Sigmoid colon (tissue), 7 donors: ENCODE measurements around the gene ZNF774. TPM values are rescaled to one million over a fixed set of nuclear protein-coding genes. Genes with fewer than 3 reads are reported as not detected.

Experiments used
- DNase-seq: peaks from one replicate; pipeline ENCODE4 v3.0.0-alpha.2; 2019
- H3K27ac ChIP-seq, 4 donors: fragments of 200-600 bp; sonication (generic); one replicate each; pipeline ENCODE4 v1.5.1; 2016 to 2019; ENCODE audit warnings: mild to moderate bottlenecking in 1 of 4
- H3K27me3 ChIP-seq, 3 donors: fragments of 200-600 bp; sonication (generic); one replicate each; pipeline ENCODE4 v1.5.1; 2019; ENCODE audit warnings: mild to moderate bottlenecking in 1 of 3
- H3K36me3 ChIP-seq, 4 donors: fragments of 200-600 bp; sonication (generic); one replicate each; pipeline ENCODE4 v1.5.1; 2016 to 2019
- H3K4me1 ChIP-seq, 4 donors: fragments of 200-600 bp; sonication (generic); one replicate each; pipeline ENCODE4 v1.5.1; 2017 to 2019
- H3K4me3 ChIP-seq, 4 donors: fragments of 200-600 bp; sonication (generic); one replicate each; pipeline ENCODE4 v1.5.1; 2017 to 2019; ENCODE audit warnings: mild to moderate bottlenecking in 2 of 4, moderate library complexity in 1 of 4
- H3K9me3 ChIP-seq, 4 donors: fragments of 200-600 bp in 3 of 4; sonication (generic) in 3 of 4; one replicate each; pipeline versions ENCODE4 v1.5.1 to v1.6.1; 2013 to 2019
- EP300 ChIP-seq, 4 donors: sonication (generic); formaldehyde crosslinking; IDR thresholded peaks; one replicate each; pipeline ENCODE4 v1.6.1; 2017; ENCODE audit warnings: antibody characterized with exemption in 4 of 4
- POLR2A ChIP-seq, 2 donors: fragments of 450-650 bp; IDR thresholded peaks; one replicate each; pipeline ENCODE4 v1.6.1; 2016; ENCODE audit warnings: antibody characterized with exemption in 2 of 2, mild to moderate bottlenecking in 2 of 2, moderate library complexity in 2 of 2
- POLR2AphosphoS5 ChIP-seq, 4 donors: sonication (generic); formaldehyde crosslinking; IDR thresholded peaks; one replicate each; pipeline ENCODE4 v1.6.1; 2017; ENCODE audit warnings: antibody characterized with exemption in 4 of 4
- WGBS, 2 donors: extraction: QIAGEN DNeasy Blood & Tissue Kit; methylation state at CpG; one replicate each; pipeline ENCODE4 v1.1.7; 2013; 5-methylcytosine and 5-hydroxymethylcytosine counted together
- intact Hi-C: fragments of 100-400 bp; cut with DNase I; formaldehyde crosslinking; loops from one replicate; pipeline ENCODE4 v1.15.1; 2023
- polyA plus RNA-seq, 3 donors: library from polyadenylated mRNA; stranded (reverse); fragments of 200-250 nt; gene quantifications; one replicate each; pipeline ENCODE4 v1.2.3, GENCODE V29; 2013
- total RNA-seq, 4 donors: library from RNA; depleted of rRNA; stranded (reverse); fragments of >200 nt; gene quantifications; one replicate each; pipeline ENCODE4 v1.1.0, GENCODE V29; 2016
- TF ChIP-seq, protein P1 (sequence below), 4 experiments: fragments of 450-650 bp in 3 of 4; fragments of 200-600 bp in 1 of 4; IDR thresholded peaks; one replicate each; pipeline ENCODE4 v1.5.1; 2016 to 2019; ENCODE audit warnings: antibody characterized with exemption in 4 of 4, mild to moderate bottlenecking in 3 of 4, moderate library complexity in 2 of 4
- donor health status: healthy with polysubstance abuse.
- donor health status: Bipolar disorder and iron deficiency.
- donor health status: healthy.

Gene ZNF774
- total and polyA plus RNA-seq, 7 donors, result 1.4 to 4.3 (median 2.3) TPM

DNA sequence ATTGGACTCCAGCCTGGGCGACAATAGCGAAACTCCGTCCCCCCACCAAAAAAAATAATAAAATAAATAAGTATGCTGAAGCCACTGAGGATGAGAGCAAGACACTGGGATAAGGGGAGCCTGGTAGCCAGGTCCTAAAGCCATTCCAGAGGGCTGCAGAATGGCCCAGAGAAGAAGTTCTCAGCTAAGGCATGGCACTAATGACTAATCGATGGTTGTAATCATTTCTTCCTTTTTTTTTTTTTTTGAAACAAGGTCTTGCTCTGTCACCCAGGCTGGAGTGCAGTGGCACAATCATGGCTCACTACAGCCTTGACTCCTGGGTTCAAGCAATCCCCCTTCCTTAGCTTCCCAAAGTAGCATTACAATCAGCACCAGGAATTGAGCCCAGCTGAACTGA is 25.6 kb upstream of the ZNF774 start:
- Histone ChIP-seq H3K4me1 (peaks cover 0 to 15% (median 8%) of the 10 kb centered on the region in 4 donors), H3K4me3 (no peak overlapping the region), H3K9me3 (no peaks in the 10 kb centered on the region), H3K27me3 (no peaks in the 10 kb centered on the region), H3K27ac (no peak overlapping the region), H3K36me3 (no peaks in the 10 kb centered on the region)
- TF ChIP-seq POLR2A (IDR thresholded peaks at IDR 0.05), result no peak
- no peak for TF ChIP-seq POLR2AphosphoS5 (IDR thresholded peaks at IDR 0.05)
- TF ChIP-seq, protein P1, sequence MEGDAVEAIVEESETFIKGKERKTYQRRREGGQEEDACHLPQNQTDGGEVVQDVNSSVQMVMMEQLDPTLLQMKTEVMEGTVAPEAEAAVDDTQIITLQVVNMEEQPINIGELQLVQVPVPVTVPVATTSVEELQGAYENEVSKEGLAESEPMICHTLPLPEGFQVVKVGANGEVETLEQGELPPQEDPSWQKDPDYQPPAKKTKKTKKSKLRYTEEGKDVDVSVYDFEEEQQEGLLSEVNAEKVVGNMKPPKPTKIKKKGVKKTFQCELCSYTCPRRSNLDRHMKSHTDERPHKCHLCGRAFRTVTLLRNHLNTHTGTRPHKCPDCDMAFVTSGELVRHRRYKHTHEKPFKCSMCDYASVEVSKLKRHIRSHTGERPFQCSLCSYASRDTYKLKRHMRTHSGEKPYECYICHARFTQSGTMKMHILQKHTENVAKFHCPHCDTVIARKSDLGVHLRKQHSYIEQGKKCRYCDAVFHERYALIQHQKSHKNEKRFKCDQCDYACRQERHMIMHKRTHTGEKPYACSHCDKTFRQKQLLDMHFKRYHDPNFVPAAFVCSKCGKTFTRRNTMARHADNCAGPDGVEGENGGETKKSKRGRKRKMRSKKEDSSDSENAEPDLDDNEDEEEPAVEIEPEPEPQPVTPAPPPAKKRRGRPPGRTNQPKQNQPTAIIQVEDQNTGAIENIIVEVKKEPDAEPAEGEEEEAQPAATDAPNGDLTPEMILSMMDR (IDR thresholded peaks at IDR 0.05), result no peak
- TF ChIP-seq EP300 (IDR thresholded peaks at IDR 0.05), result no peak
- 96% methylated on average over 4 of the region's 4 CpGs for WGBS, 2 donors
- DNase-seq, result peak; percentile 9
- intact Hi-C loops, result no loop called here

DNA sequence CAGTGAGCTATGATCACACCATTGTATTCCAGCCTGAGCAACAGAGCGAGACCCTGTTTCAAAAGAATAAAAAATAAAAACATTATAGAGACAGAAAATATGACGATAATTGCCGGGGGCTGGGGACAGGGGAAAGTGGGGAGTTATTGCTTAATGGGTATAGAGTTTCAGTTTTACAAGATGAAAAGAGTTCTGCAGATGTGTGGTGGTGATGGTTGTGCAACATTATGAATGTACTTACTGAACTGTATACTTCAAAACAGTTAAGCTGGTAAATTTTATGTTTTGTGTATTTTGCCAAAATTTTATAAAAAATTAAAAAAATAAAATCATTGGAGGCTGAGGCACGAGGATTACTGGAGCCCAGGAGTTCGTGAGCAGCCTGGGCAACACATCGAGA is 24.8 kb upstream of the ZNF774 start:
- H3K27me3 ChIP-seq, result no peaks in the 10 kb centered on the region
- no peaks in the 10 kb centered on the region for H3K9me3 ChIP-seq
- TF ChIP-seq, protein P1 (IDR thresholded peaks at IDR 0.05), result no peak
- no peak for TF ChIP-seq POLR2AphosphoS5 (IDR thresholded peaks at IDR 0.05)
- peak; percentile 3 for DNase-seq
- no peak overlapping the region for H3K4me3 ChIP-seq
- intact Hi-C loops, result no loop called here
- no peaks in the 10 kb centered on the region for H3K36me3 ChIP-seq
- peaks cover 0 to 11% (median 7%) of the 10 kb centered on the region in 4 donors for H3K4me1 ChIP-seq
- WGBS, 2 donors, result 91 to 92% methylated on average over 6 of the region's 6 CpGs
- H3K27ac ChIP-seq, result no peak overlapping the region

DNA sequence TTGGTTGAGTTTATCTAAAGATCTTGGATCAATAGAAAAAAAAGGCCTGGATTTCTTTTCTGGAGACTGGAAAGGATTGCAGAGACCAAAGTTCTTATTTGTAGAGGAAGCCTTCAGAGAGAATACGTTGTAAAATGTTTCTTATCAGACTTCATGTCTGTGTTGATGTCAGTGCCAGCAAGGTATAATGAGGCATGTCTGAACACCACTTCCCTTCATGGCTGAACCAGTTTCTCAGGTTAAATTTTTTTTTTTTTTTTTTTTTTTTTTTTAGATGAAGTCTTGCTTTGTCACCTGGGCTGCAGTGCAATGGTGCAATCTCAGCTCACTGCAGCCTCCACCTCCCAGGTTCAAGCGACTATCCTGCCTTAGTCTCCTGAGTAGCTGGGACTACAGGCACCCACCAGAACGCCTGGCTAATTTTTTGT is 17.8 kb upstream of the ZNF774 start:
- TF ChIP-seq POLR2A (IDR thresholded peaks at IDR 0.05) (no peak), EP300 (IDR thresholded peaks at IDR 0.05) (no peak), POLR2AphosphoS5 (IDR thresholded peaks at IDR 0.05) (no peak)
- TF ChIP-seq, protein P1 (IDR thresholded peaks at IDR 0.05), result no peak
- WGBS, 2 donors, result 24 to 67% methylated on average over 3 of the region's 3 CpGs
- intact Hi-C loops, result no loop called here
- H3K27ac ChIP-seq, result no peak overlapping the region
- DNase-seq, result no peak
- H3K36me3 ChIP-seq, result no peaks in the 10 kb centered on the region
- no peaks in the 10 kb centered on the region for H3K4me1 ChIP-seq
- no peaks in the 10 kb centered on the region for H3K27me3 ChIP-seq
- H3K4me3 ChIP-seq, result no peak overlapping the region
- H3K9me3 ChIP-seq, result no peaks in the 10 kb centered on the region

DNA sequence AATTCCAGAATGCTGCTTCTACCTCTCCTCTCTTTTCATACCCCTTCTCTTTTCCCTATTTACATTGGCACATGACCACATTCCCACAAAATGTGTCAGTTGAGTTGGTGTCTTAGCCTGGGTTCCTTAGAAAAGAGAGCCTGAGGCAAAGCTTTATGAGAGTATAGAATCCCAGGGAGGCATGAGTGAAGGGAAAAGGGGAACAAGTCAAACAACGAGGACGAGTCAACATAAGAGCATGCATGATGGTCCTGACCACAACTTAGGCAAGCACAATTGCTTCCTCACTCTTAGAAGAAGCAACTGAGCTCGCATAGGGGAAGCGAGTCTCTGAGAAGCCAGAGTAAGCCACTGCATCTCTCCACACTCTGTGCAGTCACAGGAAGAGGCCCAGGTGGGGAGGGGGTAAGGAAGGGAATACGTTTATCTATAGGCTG is 15.4 kb upstream of the ZNF774 start:
- WGBS, 2 donors, result 39 to 62% methylated on average over 5 of the region's 5 CpGs
- intact Hi-C loops, result no loop called here

DNA sequence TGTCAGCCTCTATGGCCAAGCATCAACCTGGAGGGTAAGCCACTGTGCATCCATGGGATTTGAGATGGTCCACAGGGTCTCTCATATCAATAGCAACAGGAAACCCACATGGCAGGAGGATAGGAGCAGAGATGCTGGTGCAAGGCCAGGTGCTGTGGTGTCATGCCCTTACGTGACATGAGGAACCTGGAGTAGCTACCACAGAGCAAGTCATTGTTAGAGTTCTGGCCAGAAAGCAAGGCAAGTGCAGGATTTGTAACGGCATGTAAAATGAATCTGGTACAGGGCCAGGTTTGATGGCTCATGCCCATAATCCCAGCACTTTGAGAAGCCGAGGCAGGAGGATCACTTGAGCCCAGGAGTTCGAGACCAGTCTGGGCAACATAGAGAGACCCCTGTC is 14.8 kb upstream of the ZNF774 start:
- no peaks in the 10 kb centered on the region for H3K9me3 ChIP-seq
- peak; percentile 11 for DNase-seq
- no peaks in the 10 kb centered on the region for H3K27me3 ChIP-seq
- intact Hi-C loops, result no loop called here
- H3K4me3 ChIP-seq, result no peak overlapping the region
- no peaks in the 10 kb centered on the region for H3K36me3 ChIP-seq
- H3K27ac ChIP-seq, result no peak overlapping the region
- TF ChIP-seq, protein P1 (IDR thresholded peaks at IDR 0.05), result no peak
- TF ChIP-seq POLR2A (IDR thresholded peaks at IDR 0.05) (no peak), POLR2AphosphoS5 (IDR thresholded peaks at IDR 0.05) (no peak), EP300 (IDR thresholded peaks at IDR 0.05) (no peak)
- 73% methylated on average over 4 of the region's 4 CpGs for WGBS, 2 donors
- no peaks in the 10 kb centered on the region for H3K4me1 ChIP-seq

More for the DNA sequence above, 15.4 kb upstream of the ZNF774 start:
- no peaks in the 10 kb centered on the region for H3K27me3 ChIP-seq
- H3K36me3 ChIP-seq, result no peaks in the 10 kb centered on the region
- no peak overlapping the region for H3K4me3 ChIP-seq
- peak; percentile 47 for DNase-seq
- no peak overlapping the region for H3K27ac ChIP-seq
- H3K4me1 ChIP-seq, result no peaks in the 10 kb centered on the region
- TF ChIP-seq, protein P1 (IDR thresholded peaks at IDR 0.05), result no peak
- no peaks in the 10 kb centered on the region for H3K9me3 ChIP-seq
